Measurements from ENCODE around the gene TREH. TPM values are rescaled to one million over a fixed set of nuclear protein-coding genes. Genes with fewer than 3 reads are reported as not detected.

Gene TREH
- total RNA-seq, 1 experiment from 2014 or later = not detected

DNA sequence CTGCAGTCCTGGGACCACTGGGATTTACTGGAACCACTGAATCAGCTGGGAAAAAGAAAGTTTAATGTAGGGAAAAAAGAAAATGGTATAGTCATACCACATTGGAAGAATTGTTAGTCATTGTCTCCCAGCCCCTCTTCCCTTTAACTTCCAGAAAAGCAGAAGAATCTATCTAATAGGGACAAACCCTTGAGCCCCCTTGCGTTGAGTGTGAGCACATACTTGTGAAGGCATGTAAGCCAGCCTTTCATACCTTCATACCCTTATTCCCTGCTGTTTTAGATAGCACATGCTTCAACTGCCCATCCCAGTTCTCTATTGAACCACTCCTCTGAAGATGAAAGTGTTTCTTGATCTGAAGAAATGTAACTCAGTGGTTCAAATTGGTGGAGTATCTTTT, 6.6 kb downstream of the TREH start:
- H3K9ac ChIP-seq (ENCODE audit: extremely low read depth, insufficient read length, low read length) = no peak overlapping the region
- no peak overlapping the region for H3T11ph ChIP-seq (ENCODE audit: low read length)
- no peak overlapping the region for H3K56ac ChIP-seq (ENCODE audit: insufficient read length, low read depth, low read length)
- TF ChIP-seq, protein P1, sequence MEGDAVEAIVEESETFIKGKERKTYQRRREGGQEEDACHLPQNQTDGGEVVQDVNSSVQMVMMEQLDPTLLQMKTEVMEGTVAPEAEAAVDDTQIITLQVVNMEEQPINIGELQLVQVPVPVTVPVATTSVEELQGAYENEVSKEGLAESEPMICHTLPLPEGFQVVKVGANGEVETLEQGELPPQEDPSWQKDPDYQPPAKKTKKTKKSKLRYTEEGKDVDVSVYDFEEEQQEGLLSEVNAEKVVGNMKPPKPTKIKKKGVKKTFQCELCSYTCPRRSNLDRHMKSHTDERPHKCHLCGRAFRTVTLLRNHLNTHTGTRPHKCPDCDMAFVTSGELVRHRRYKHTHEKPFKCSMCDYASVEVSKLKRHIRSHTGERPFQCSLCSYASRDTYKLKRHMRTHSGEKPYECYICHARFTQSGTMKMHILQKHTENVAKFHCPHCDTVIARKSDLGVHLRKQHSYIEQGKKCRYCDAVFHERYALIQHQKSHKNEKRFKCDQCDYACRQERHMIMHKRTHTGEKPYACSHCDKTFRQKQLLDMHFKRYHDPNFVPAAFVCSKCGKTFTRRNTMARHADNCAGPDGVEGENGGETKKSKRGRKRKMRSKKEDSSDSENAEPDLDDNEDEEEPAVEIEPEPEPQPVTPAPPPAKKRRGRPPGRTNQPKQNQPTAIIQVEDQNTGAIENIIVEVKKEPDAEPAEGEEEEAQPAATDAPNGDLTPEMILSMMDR (conservative IDR thresholded peaks at IDR 0.05) = peak; percentile 53
- no peak overlapping the region for H3K18ac ChIP-seq (ENCODE audit: insufficient read length, low read depth, low read length)
- no peaks in the 10 kb centered on the region; the same call in 1 of the 2 replicates for H3K27me3 ChIP-seq (ENCODE audit: insufficient read depth, low read length)
- no peak overlapping the region for H2BK15ac ChIP-seq (ENCODE audit: low read depth, low read length)
- H4K8ac ChIP-seq (replicated peaks; ENCODE audit: insufficient read length, low read depth, low read length) = no peak overlapping the region
- DNase-seq = no peak
- Mint-ChIP-seq H3K4me1 (no peaks in the 10 kb centered on the region), H3K4me3 (no peak overlapping the region), H3K36me3 (ENCODE audit: insufficient read depth in 1 of 3, low read depth in 3 of 3) (peaks cover 4 to 7% (median 6%) of the 10 kb centered on the region in 3 experiments; a peak in 5 of 7 replicates), H3K27ac (no peak overlapping the region), H3K27me3 (ENCODE audit: low read depth) (peaks cover 6% of the 10 kb centered on the region), H3K9me3 (peaks cover 21 to 33% of the 10 kb centered on the region in 2 experiments)
- H2BK120ac ChIP-seq (ENCODE audit: low read depth, low read length, poor library complexity, severe bottlenecking) = no peak overlapping the region
- H2BK20ac ChIP-seq (ENCODE audit: low read depth, low read length, poor library complexity, severe bottlenecking) = no peak overlapping the region
- no peak overlapping the region for H3K14ac ChIP-seq (ENCODE audit: insufficient read depth, low read length)
- H4K20me1 ChIP-seq (ENCODE audit: control insufficient read depth, insufficient read depth, insufficient read length) = no peaks in the 10 kb centered on the region
- WGBS (ENCODE audit: extremely low coverage, insufficient read length, low lambda C conversion rate) = no CpG with 5 or more reads among the region's 1 CpG
- H3K79me1 ChIP-seq (ENCODE audit: insufficient read depth, low read depth, low read length, poor library complexity, severe bottlenecking) = no peaks in the 10 kb centered on the region
- H3K23me2 ChIP-seq (ENCODE audit: insufficient read length, low read depth, low read length, poor library complexity, severe bottlenecking) = no peaks in the 10 kb centered on the region
- H2BK5ac ChIP-seq (ENCODE audit: insufficient read length, low read length) = no peak overlapping the region
- H2BK12ac ChIP-seq (ENCODE audit: insufficient read length, low read depth, low read length) = no peak overlapping the region
- no peak overlapping the region for H3K27ac ChIP-seq (ENCODE audit: insufficient read length, low read depth, low read length)
- H4K91ac ChIP-seq (ENCODE audit: insufficient read length, low read depth, low read length) = no peak overlapping the region
- H3K79me2 ChIP-seq (ENCODE audit: insufficient read depth, low read length) = no peaks in the 10 kb centered on the region
- H3K4me1 ChIP-seq (ENCODE audit: insufficient read depth, low read length) = no peaks in the 10 kb centered on the region
- H3K9me3 ChIP-seq (ENCODE audit: control insufficient read depth, low read depth, low read length) = no peaks in the 10 kb centered on the region
- H2AK5ac ChIP-seq (ENCODE audit: insufficient read length, low read length) = no peak overlapping the region
- no peak overlapping the region for H4K5ac ChIP-seq (ENCODE audit: insufficient read length, low read depth, low read length)
- H2AFZ ChIP-seq (ENCODE audit: low read length) = no peak overlapping the region
- H3K23ac ChIP-seq (ENCODE audit: insufficient read length, low read depth, low read length) = no peak overlapping the region
- no peak overlapping the region for H3K4me2 ChIP-seq (ENCODE audit: insufficient read depth, insufficient read length, low read length)
- H3K4ac ChIP-seq (ENCODE audit: low read depth, low read length) = no peak overlapping the region

All from H9 (cell line).